RPMI7951 (cell line): ENCODE results near the gene CALML4. TPM values are rescaled to one million over a fixed set of nuclear protein-coding genes. Genes with fewer than 3 reads are reported as not detected.

Experiments used
- DNase-seq: peaks from one replicate; pipeline ENCODE4 v3.0.0-alpha.2; 2012; ENCODE audit warnings: low read depth
- total RNA-seq: library from RNA; depleted of rRNA; stranded (reverse); fragments of >200 nt; shearing (Covaris generic); gene quantifications from 2 replicates; pipeline ENCODE4 v1.2.3, GENCODE V29; 2014; rRNA removed

CALML4 gene
- total RNA-seq, 1 experiment from 2014 or later = 1.4 TPM

DNA sequence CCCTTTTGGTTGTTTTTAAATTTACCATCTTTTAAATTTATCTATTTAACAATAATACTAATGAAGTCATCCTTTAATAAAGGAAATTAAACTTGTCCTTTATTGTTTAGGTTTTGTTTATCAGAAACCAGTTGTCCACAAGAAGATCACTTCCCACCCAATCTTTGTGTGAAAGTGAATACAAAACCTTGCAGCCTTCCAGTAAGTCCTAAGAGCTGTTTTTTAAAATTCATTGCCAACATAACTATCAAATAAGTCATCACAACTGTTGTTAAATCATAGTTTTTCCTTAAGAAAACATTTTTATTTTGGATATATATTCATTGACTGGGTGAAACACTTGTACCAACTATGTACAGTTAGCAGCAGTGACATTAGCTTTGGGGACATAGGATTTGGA, 59.4 kb downstream of the CALML4 start:
- no peak for DNase-seq

DNA sequence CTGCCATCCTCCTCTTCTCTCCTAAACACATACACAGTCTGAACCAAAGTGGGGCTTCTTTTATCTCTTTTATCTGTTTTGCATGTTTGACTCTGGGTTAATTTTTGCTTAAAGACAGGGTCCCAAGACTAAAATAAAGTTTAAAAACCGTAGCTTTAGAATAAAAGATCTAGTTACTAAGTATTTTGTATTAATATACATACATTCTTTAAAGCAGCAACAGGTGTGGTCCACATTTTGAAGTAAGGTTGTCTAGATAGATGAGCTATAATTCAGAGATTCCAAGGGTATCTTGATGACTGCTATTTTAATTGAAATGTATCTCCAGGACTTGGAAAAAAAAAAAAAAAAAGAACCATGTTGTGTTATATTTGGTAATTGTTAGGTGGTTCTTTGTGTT, 61.3 kb downstream of the CALML4 start:
- no peak for DNase-seq

DNA sequence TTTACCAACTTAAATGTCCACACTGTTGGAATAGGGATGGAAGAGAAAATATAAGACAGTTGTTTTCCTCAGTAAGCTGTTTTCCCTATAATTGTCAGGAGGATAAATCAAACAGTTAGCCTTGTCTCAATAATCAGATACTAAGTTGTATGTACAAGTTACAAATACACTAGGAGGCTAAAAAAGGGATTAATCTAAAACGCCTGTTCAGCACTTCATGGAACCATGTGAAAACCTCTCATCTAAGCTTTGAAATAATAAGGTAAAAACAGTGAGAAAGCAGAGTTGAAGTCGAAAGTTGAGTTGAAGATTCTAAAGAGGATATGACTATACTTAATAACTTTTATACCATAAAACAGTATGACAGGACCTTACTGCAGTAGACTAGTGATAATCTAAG, 62.0 kb downstream of the CALML4 start:
- no peak for DNase-seq

Other genes starting within 250 kb of the CALML4 start
- gene PIAS1, start 151.0 kb downstream of the CALML4 start, total RNA-seq = 21.9 and 38.8 TPM in 2 replicates
- 20.0 and 22.7 TPM in 2 replicates for gene CLN6, start 24.4 kb upstream of the CALML4 start, total RNA-seq
- 37.6 and 41.5 TPM in 2 replicates for gene FEM1B, start 72.4 kb upstream of the CALML4 start, total RNA-seq
- gene ITGA11, start 226.8 kb upstream of the CALML4 start, total RNA-seq = 90.7 and 102 TPM in 2 replicates